ENCODE measurements around the gene GPR137.
A peak's percentile ranks its signal among the peaks of the same experiment; 100 is the strongest.

Gene GPR137

GRCh38 chr11:64289002-64289564 is 3.4 kb downstream of the GPR137 start:
- H3K23ac ChIP-seq (ENCODE audit: low read depth, low read length, poor library complexity): peak overlapping the region; percentile 31
- no peak overlapping the region for H2BK120ac ChIP-seq (ENCODE audit: low read depth, low read length)
- H2BK15ac ChIP-seq (ENCODE audit: low read length): no peak overlapping the region
- no peak overlapping the region for H3K4ac ChIP-seq (ENCODE audit: low read length)
- H2BK12ac ChIP-seq (ENCODE audit: low read length): no peak overlapping the region
- DNase-seq (ENCODE audit: low spot score): no peak
- H3K27me3 ChIP-seq (ENCODE audit: control insufficient read depth in 3 of 3, insufficient read depth in 3 of 3, low read depth in 1 of 3, low read length in 3 of 3): peaks cover 32 to 49% (median 49%) of the 10 kb centered on the region in 3 experiments
- no peak overlapping the region for H3K4me3 ChIP-seq (ENCODE audit: low read length in 2 of 2)
- peak overlapping the region; percentile 38 for H3K14ac ChIP-seq (ENCODE audit: low read length)
- H2AK5ac ChIP-seq (ENCODE audit: low read depth, low read length): peak overlapping the region; percentile 56
- no peak overlapping the region for H4K8ac ChIP-seq (ENCODE audit: low read depth, low read length)
- H3K36me3 ChIP-seq (replicated peaks in 1 of 2; ENCODE audit: control insufficient read depth in 2 of 2, insufficient read depth in 2 of 2, low read length in 2 of 2): no peaks in the 10 kb centered on the region
- H3K4me1 ChIP-seq (ENCODE audit: control insufficient read depth in 2 of 2, insufficient read depth in 1 of 2, low read depth in 1 of 2, low read length in 2 of 2): peaks cover 6 to 7% of the 10 kb centered on the region in 2 donors
- no peak overlapping the region for H3K9ac ChIP-seq (ENCODE audit: low read depth, low read length, poor library complexity)
- no peak overlapping the region for H2AFZ ChIP-seq (ENCODE audit: low read length)
- no peaks in the 10 kb centered on the region for H3K9me3 ChIP-seq (replicated peaks in 1 of 2; ENCODE audit: control insufficient read depth in 2 of 2, insufficient read depth in 1 of 2, low read depth in 1 of 2, low read length in 2 of 2)
- no peak overlapping the region for H3K4me2 ChIP-seq (ENCODE audit: insufficient read depth, low read length, poor library complexity, severe bottlenecking)
- H3K27ac ChIP-seq (replicated peaks; ENCODE audit: low read length): no peak overlapping the region
- WGBS, 2 donors (ENCODE audit: extremely low coverage in 2 of 2, insufficient read length in 2 of 2, insufficient replicate concordance in 1 of 2): no CpG with 5 or more reads among the region's 13 CpGs
- H3K79me1 ChIP-seq (ENCODE audit: low read depth, low read length): peaks cover 2% of the 10 kb centered on the region
- H3K18ac ChIP-seq (ENCODE audit: low read length): no peak overlapping the region
- no peak overlapping the region for H2BK5ac ChIP-seq (ENCODE audit: low read length)
- H4K91ac ChIP-seq (ENCODE audit: low read depth, low read length, poor library complexity): no peak overlapping the region

- H3K4me2 ChIP-seq (ENCODE audit: insufficient read depth, low read length, poor library complexity, severe bottlenecking): no peak overlapping the region
- H3K27me3 ChIP-seq (ENCODE audit: control insufficient read depth in 3 of 3, insufficient read depth in 3 of 3, low read depth in 1 of 3, low read length in 3 of 3): peaks cover 32 to 63% (median 62%) of the 10 kb centered on the region in 3 experiments
- peaks cover 12 to 13% of the 10 kb centered on the region in 2 donors for H3K4me1 ChIP-seq (ENCODE audit: control insufficient read depth in 2 of 2, insufficient read depth in 1 of 2, low read depth in 1 of 2, low read length in 2 of 2)
- H3K4ac ChIP-seq (ENCODE audit: low read length): no peak overlapping the region
- no peak overlapping the region for H3K27ac ChIP-seq (replicated peaks; ENCODE audit: low read length)
- H2BK5ac ChIP-seq (ENCODE audit: low read length): no peak overlapping the region
- H3K4me3 ChIP-seq (ENCODE audit: low read length in 2 of 2): no peak overlapping the region
- no peak overlapping the region for H2AFZ ChIP-seq (ENCODE audit: low read length)
- no peak overlapping the region for H2AK5ac ChIP-seq (ENCODE audit: low read depth, low read length)
- peak overlapping the region; percentile 47 for H3K14ac ChIP-seq (ENCODE audit: low read length)
- no peak overlapping the region for H3K9ac ChIP-seq (ENCODE audit: low read depth, low read length, poor library complexity)
- no peak overlapping the region for H2BK12ac ChIP-seq (ENCODE audit: low read length)
- no peaks in the 10 kb centered on the region for H3K9me3 ChIP-seq (replicated peaks in 1 of 2; ENCODE audit: control insufficient read depth in 2 of 2, insufficient read depth in 1 of 2, low read depth in 1 of 2, low read length in 2 of 2)
- H2BK120ac ChIP-seq (ENCODE audit: low read depth, low read length): no peak overlapping the region
- no peak for DNase-seq (ENCODE audit: low spot score)
- H3K79me1 ChIP-seq (ENCODE audit: low read depth, low read length): peaks cover 2% of the 10 kb centered on the region
- peak overlapping the region; percentile 76 for H3K23ac ChIP-seq (ENCODE audit: low read depth, low read length, poor library complexity)
- no peak overlapping the region for H4K8ac ChIP-seq (ENCODE audit: low read depth, low read length)
- no peaks in the 10 kb centered on the region for H3K36me3 ChIP-seq (replicated peaks in 1 of 2; ENCODE audit: control insufficient read depth in 2 of 2, insufficient read depth in 2 of 2, low read length in 2 of 2)
- peak overlapping the region; percentile 15 for H2BK15ac ChIP-seq (ENCODE audit: low read length)
- no CpG with 5 or more reads among the region's 10 CpGs for WGBS, 2 donors (ENCODE audit: extremely low coverage in 2 of 2, insufficient read length in 2 of 2, insufficient replicate concordance in 1 of 2)
- peak overlapping the region; percentile 19 for H3K18ac ChIP-seq (ENCODE audit: low read length)
- H4K91ac ChIP-seq (ENCODE audit: low read depth, low read length, poor library complexity): no peak overlapping the region
These were observed 5.0 kb downstream of the GPR137 start for GRCh38 chr11:64290352-64291261.

GRCh38 chr11:64291262-64291751 is 5.7 kb downstream of the GPR137 start, which contains the start of gene KCNK4:
Gene KCNK4, plus strand, starts transcription at chr11:64291302. Its CDS starts 1,717 bp downstream, at chr11:64293019.
- Histone ChIP-seq H3K4me3 (ENCODE audit: low read length in 2 of 2) (peak within 1 kb of the TSS; percentile 20 to 68), H3K18ac (ENCODE audit: low read length) (peak within 1 kb of the TSS; percentile 74), H2BK5ac (ENCODE audit: low read length) (peak within 1 kb of the TSS; percentile 17), H2BK120ac (ENCODE audit: low read depth, low read length) (no peak within 1 kb of the TSS), H2AK5ac (ENCODE audit: low read depth, low read length) (peak within 1 kb of the TSS; percentile 81), H3K23ac (ENCODE audit: low read depth, low read length, poor library complexity) (peak within 1 kb of the TSS; percentile 83), H2BK12ac (ENCODE audit: low read length) (no peak within 1 kb of the TSS), H2BK15ac (ENCODE audit: low read length) (peak within 1 kb of the TSS; percentile 15), H3K36me3 (replicated peaks in 1 of 2; ENCODE audit: control insufficient read depth in 2 of 2, insufficient read depth in 2 of 2, low read length in 2 of 2) (no peaks in the 10 kb centered on the region), H3K27ac (replicated peaks; ENCODE audit: low read length) (no peak within 1 kb of the TSS), H3K79me1 (ENCODE audit: low read depth, low read length) (peaks cover 2% of the 10 kb centered on the region), H3K4ac (ENCODE audit: low read length) (no peak within 1 kb of the TSS), H2AFZ (ENCODE audit: low read length) (peak within 1 kb of the TSS; percentile 79), H3K4me1 (ENCODE audit: control insufficient read depth in 2 of 2, insufficient read depth in 1 of 2, low read depth in 1 of 2, low read length in 2 of 2) (peaks cover 8 to 13% of the 10 kb centered on the region in 2 donors), H4K91ac (ENCODE audit: low read depth, low read length, poor library complexity) (no peak within 1 kb of the TSS), H3K4me2 (ENCODE audit: insufficient read depth, low read length, poor library complexity, severe bottlenecking) (peak within 1 kb of the TSS; percentile 60), H3K27me3 (ENCODE audit: control insufficient read depth in 3 of 3, insufficient read depth in 3 of 3, low read depth in 1 of 3, low read length in 3 of 3) (peaks cover 35 to 70% (median 69%) of the 10 kb centered on the region in 3 experiments), H3K9ac (ENCODE audit: low read depth, low read length, poor library complexity) (peak within 1 kb of the TSS; percentile 74), H3K9me3 (replicated peaks in 1 of 2; ENCODE audit: control insufficient read depth in 2 of 2, insufficient read depth in 1 of 2, low read depth in 1 of 2, low read length in 2 of 2) (no peaks in the 10 kb centered on the region), H3K14ac (ENCODE audit: low read length) (peak within 1 kb of the TSS; percentile 47), H4K8ac (ENCODE audit: low read depth, low read length) (no peak within 1 kb of the TSS)
- DNase-seq (ENCODE audit: low spot score): no peak
- no CpG with 5 or more reads among the region's 45 CpGs for WGBS, 2 donors (ENCODE audit: extremely low coverage in 2 of 2, insufficient read length in 2 of 2, insufficient replicate concordance in 1 of 2)

Measured in neuronal stem cell (in vitro differentiated cells).